Testis (tissue), 2 donors: ENCODE measurements around the gene CEP85L.

Source experiments
- CTCF ChIP-seq, 3 experiments: fragments of 450-650 bp in 2 of 3; fragments of 200-600 bp in 1 of 3; sonication (generic) in 1 of 3; IDR thresholded peaks; one replicate each; pipeline ENCODE4 v1.5.1; 2016 to 2019; ENCODE audit warnings: antibody characterized with exemption in 3 of 3, mild to moderate bottlenecking in 2 of 3, moderate library complexity in 1 of 3
- POLR2A ChIP-seq: fragments of 450-650 bp; IDR thresholded peaks from one replicate; pipeline ENCODE4 v1.6.1; 2017; ENCODE audit warnings: antibody characterized with exemption, mild to moderate bottlenecking, moderate library complexity

- no peak for TF ChIP-seq CTCF (IDR thresholded peaks at IDR 0.05)
- no peak for TF ChIP-seq POLR2A
Observed at GRCh38 chr6:118451839-118452238, 199.6 kb downstream of the CEP85L start.
